ENCODE measurements around the gene RTN4R.

RTN4R gene

GRCh38 chr22:20258584-20259326, 9.4 kb downstream of the RTN4R start:
- no peak for DNase-seq (ENCODE audit: extremely low read depth in 1 of 2, low read depth in 1 of 2)

DNA sequence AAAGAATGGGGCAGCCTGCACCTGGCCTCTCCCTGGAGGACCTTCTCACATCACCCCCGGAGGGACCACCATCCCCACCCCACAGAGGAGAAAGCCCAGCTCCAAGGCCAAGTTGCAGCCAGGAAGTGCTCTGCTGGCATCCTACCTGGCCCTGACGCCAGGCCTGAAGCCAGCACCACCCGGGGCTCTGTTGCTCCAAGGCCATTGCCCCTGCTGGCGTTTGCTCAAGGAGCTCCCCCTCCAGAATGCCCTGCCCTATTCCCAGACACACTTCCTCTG, 10.2 kb downstream of the RTN4R start:
- no peak for DNase-seq (ENCODE audit: extremely low read depth in 1 of 2, low read depth in 1 of 2)

DNA sequence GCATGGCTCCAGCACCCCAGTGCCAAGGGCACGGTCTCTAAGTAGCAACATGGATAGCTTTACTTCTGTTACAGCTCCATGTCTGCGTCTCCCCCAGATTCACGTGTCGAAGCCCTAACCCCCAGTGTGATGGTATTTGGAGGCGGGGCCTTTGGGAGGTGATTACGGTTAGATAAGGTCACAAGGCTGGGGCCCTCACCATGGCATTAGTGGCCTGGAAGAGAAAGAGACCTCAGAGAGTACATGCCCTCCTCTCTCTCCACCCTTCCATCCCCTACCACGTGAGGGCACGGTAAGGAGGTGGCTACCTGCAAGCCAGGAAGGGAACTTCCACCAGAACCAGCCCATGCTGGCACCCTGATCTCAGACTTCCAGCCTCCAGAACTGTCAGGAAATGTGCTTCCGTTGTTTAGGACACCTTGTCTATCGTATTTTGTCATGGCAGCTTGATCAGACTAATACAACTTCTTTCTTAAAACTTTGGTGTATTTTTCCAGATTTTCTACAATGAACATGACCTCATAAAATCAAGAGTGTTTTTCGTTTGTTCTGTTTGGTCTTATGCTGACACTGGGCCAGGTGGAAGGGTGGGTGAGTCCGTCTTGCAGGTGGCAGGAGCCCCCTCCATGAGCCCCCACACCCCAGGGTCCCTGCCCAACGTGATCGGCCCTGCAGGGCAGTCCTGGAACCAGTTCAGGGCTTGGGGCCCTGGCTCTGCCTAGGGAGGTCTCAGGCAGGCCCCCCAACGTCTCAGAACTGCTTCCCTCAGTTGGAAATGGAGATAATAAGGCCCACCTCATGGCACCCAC, 10.7 kb downstream of the RTN4R start:
- DNase-seq (ENCODE audit: extremely low read depth in 1 of 2, low read depth in 1 of 2): no peak

DNA sequence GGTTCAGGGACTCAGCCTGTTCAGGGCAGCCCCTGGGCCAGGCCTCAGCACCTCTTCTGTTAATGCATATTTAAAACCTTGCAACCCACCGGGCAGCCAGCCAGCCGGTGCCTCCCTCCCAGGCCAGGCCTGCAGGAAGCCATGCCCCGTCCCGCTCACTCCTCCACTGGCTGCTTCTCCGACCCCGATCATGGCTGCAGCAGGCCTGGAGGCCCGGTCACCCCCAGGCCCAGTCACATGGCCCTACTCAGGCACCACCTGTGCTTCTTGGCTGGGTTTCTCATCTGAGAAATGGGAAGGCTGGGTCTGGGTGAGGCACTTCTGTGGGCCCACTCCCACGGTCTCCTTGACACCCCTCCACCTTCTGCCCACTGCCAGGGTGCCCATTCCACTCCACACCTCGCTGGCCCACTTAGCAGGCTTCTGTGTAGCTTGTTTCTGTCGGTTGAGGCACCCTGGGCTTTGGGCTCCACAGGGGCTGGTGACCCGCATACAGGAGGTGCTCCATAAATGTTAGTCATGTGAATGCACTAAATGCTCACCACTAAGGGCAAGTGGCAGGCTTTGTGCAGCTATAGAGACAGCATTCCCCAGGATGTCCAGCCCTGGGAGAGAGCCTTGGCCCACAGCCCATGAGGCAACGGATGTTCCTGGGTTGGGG, 11.4 kb downstream of the RTN4R start:
- DNase-seq (ENCODE audit: extremely low read depth in 1 of 2, low read depth in 1 of 2): no peak

DNA sequence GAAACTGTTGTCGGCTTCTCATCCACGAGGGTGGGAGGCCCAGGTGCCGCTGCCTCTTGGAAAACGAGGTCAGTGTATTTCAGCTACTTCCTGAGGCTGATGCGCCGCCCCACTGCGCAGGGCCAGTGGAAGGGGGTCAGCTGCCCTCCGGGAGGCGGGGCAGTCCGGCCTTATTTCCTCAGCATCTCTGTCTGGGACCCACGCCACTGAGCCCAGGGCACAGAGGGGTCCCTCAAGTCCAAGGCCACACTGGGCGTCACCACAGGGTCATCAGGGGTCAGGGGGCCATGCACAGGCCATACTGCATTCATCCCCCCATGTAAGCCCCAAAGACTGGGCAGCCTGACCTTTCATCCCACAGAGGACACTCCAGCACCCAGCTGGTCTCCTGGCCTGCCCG, 12.1 kb downstream of the RTN4R start:
- DNase-seq (ENCODE audit: extremely low read depth in 1 of 2, low read depth in 1 of 2): no peak

- DNase-seq (ENCODE audit: extremely low read depth in 1 of 2, low read depth in 1 of 2): no peak
Observed at GRCh38 chr22:20254975-20255946, 12.9 kb downstream of the RTN4R start.

DNA sequence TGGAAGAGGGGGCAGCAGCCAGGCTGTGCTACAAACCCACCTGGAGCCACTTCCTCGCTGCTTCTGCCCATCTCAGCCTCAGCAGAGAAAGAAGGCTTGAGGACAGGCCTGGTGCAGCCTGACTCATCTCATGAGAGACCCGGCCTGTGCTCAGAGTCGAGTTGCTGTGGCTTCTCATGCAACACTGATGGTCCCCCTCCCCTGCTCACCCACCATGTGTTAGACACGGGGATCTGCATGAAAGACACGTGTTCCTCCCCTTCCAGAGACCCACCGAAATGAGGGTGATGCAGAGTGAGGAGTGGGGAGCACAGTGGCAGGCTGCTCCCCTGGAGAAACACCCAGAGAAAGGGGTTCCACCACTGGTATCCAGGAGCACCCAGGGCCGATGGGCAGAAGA, 15.0 kb downstream of the RTN4R start:
- DNase-seq (ENCODE audit: extremely low read depth in 1 of 2, low read depth in 1 of 2): no peak

DNA sequence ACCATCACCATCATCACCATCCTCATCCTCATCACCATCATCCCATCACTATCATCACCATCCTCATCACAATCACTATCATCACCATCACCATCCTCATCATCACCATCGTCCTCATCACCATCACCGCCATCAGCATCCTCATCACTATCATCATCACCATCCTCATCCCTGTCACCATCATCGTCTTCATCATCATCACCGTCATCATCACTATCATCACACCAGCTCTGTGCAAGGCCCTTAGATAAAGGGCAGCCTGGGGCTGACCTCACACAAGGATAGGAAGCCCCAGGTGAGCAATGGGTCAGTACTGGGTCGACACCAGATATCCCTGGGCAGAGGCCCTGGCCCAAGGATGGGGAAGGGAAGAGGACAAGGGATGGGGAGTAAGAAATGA, 16.1 kb downstream of the RTN4R start:
- DNase-seq (ENCODE audit: extremely low read depth in 1 of 2, low read depth in 1 of 2): no peak

GRCh38 chr22:20251491-20251890, 16.6 kb downstream of the RTN4R start:
- DNase-seq (ENCODE audit: extremely low read depth in 1 of 2, low read depth in 1 of 2): no peak

- DNase-seq (ENCODE audit: extremely low read depth in 1 of 2, low read depth in 1 of 2): no peak
Observed at GRCh38 chr22:20249797-20250354, 18.2 kb downstream of the RTN4R start.

GRCh38 chr22:20248461-20248978, 19.6 kb downstream of the RTN4R start:
- DNase-seq (ENCODE audit: extremely low read depth in 1 of 2, low read depth in 1 of 2): no peak

- no peak for DNase-seq (ENCODE audit: extremely low read depth in 1 of 2, low read depth in 1 of 2)
Observed at GRCh38 chr22:20247608-20248171, 20.4 kb downstream of the RTN4R start.

DNA sequence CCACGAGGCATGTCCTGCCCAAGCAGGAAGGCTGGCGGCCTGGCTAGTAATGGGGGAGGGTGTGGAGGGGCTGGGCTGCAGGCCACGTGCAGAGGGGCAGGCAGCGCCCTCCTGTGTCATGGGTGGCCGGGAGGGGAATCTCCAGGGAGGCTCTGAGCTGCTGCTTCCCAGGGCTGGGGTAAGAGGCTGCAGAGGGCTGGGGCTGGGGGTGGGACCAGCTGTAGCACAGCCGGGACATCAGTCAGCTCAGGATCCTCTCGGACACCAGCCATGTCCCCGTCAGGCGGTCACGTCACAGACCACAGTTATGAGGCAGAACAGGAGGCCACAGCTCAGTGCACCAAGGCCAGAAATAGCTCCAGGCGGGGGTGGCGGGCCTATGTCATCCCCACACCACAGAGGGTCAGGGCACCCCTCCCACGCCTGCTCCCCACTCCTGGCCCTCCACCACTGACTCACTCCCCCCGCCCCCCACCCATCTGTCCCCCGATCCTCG, 21.1 kb downstream of the RTN4R start:
- DNase-seq (ENCODE audit: extremely low read depth in 1 of 2, low read depth in 1 of 2): no peak

- DNase-seq (ENCODE audit: extremely low read depth in 1 of 2, low read depth in 1 of 2): no peak
Observed at GRCh38 chr22:20246368-20247009, 21.6 kb downstream of the RTN4R start.

- DNase-seq (ENCODE audit: extremely low read depth in 1 of 2, low read depth in 1 of 2): no peak
Observed at GRCh38 chr22:20245577-20246367, 22.3 kb downstream of the RTN4R start.

DNA sequence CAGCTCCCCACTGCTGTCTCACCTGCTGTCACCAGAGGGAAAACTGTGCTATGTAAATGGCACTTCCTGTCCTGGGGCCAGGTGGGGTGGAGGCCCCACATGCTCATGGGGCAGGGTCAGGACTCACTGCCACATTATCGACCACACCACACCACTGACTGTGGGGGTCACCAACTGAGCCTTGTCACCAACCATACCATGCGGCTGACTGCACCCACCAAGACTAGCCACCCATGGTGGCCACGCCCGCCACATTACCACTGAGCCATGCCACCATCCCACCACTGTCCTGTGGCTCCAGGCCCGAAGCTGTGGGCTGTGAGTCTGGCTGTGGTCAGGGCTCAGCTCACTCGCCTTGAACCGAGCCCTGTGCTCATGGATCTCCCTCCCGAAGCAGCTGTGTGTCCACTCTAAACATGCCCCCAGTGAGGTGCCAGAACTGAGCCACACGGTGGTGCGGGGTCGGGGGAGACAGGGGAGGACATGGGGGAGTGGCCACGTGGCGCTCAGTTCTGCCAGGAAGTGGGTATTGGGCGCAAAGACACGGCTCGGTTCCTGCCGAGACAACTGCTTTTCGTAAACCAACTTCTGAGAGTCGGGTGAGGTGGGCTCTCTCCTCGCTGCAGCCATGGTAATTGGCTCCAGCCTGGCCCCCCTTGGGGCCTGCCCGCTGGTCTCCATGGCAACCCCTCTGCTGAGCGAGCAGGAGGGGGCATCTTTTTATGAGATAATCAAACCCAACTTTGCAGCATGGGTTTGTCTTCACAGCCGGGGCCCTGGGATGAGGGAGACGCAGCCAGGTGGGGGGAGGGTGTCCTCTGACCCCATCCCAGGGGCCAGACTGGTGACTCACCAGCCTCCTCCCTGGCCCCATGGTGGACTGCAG, 23.2 kb downstream of the RTN4R start:
- DNase-seq (ENCODE audit: extremely low read depth in 1 of 2, low read depth in 1 of 2): peak; percentile 29 to 50

DNA sequence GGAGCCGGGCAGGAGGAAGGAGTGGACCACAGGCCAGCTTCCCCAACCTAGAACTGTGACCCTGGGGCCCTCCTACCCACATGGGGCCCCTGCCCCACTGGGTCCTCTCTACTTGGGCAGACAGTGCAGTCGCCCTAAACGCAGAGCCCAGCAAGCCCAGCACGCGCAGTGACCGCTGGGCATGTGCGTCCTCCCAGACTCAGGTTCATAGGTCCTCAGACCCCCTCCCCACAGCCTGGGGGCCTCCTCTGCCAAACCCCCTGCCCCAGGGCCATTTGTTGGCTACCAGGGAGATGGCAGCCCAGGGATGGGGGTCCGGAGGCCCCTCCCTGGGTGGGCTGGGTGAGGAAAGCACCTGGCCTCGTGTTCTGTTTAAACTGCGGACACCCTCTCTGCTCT, 23.9 kb downstream of the RTN4R start:
- no peak for DNase-seq (ENCODE audit: extremely low read depth in 1 of 2, low read depth in 1 of 2)

Measured in activated CD8-positive, alpha-beta memory T cell treated with anti-CD3 and anti-CD28 coated beads for 1 hour (primary cell).